Medulla oblongata (tissue), 1 donor: ENCODE measurements around the gene CEP164.

ENCODE experiments used
- DNase-seq: peaks from one replicate; pipeline ENCODE4 v3.0.0-alpha.2; 2015; ENCODE audit errors: extremely low spot score

The CEP164 gene

GRCh38 chr11:117419482-117420142 lies 92.0 kb downstream of the CEP164 start:
- DNase-seq: no peak

DNA sequence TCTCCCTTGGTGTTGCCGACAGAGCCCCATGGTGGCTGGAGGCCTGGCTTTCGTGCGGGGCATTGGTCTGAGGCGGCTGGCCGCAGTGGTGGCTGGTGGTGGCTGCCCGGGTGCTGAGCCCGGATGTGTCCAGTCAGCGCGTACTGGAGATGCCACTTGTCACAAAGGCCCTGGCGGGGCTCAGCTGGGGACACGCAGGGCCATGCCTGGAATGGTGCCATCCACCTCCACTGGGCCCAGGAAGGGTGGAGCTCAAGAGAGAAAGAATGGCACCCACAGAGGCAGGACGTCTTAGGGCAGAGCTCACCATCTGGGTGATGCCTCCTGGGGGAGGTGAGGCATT lies 92.5 kb downstream of the CEP164 start:
- no peak for DNase-seq

DNA sequence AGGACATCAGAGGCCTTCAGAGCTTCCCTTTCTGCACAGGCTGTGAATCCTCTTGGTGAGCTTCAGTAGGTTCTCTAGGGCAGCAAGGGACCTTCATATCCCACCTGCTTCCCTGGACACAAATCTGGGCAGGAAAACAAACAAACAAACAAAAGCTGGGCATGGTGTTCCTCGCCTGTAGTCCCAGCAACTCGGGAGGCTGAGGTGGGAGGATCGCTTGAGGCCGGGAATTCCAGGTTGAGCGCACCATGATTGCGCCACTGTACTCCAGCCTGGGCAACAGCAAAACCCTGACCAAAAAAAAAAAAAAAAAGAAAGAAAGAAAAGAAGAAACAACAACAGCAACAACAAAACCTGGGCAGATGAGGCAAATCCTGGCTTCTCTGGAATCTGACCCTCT lies 92.9 kb downstream of the CEP164 start:
- DNase-seq: no peak

DNA sequence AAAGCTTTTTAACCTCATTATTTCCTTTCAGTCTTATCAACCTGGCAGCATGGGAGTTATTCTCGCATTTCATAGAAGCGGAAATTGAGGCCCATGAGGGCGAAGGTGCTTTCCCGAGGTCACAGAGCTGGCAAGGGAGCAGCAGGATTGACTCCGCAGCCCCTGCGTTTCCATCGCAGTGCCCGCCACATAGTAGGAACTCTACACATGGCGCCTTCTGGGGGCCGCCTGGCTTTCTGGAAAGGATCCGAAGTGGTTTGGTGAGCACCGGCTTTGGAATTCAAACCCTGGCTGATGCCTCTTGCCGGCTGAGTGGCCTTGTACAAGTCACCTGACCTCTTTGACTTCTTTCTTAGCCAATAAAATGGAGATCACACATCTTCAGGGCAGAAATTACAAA lies 93.4 kb downstream of the CEP164 start:
- DNase-seq: no peak

GRCh38 chr11:117421476-117421875 lies 93.8 kb downstream of the CEP164 start:
- no peak for DNase-seq

GRCh38 chr11:117423046-117423575 lies 95.5 kb downstream of the CEP164 start:
- DNase-seq: no peak

- DNase-seq: no peak
Observed at GRCh38 chr11:117424781-117425180, 97.1 kb downstream of the CEP164 start.

DNA sequence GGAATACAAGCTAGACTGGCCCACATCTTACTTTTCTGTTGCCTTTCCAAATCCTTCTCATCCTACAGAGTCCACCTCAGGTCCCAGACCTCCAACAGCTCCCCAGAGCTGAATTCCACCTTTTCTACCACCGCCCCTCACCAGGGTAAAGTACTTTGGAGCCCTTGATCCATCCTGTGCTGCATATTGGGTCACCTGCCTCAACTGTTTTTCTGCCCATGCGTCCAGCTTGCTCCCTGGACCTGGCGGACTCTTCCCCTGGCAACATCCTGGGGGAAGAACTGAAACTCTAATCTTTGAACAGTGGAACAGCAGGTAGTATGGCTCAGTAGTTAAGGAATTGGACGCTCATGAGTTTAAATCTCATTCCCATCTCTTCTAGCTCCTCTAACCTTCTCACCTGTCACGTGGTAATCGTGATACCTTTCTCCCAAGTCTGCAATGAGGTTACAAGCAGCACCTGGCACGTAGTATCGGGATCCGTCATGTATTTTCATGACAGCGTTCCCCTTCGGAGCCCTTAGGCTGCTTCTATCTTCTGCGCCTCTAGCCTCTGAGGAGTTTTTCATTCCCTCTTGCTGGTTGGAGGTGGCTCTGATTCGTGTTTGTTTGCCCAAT lies 98.1 kb downstream of the CEP164 start:
- DNase-seq: no peak

- peak; percentile 75 for DNase-seq
Observed at GRCh38 chr11:117426297-117426685, 98.6 kb downstream of the CEP164 start.

- DNase-seq: no peak
Observed at GRCh38 chr11:117426941-117427340, 99.3 kb downstream of the CEP164 start.

GRCh38 chr11:117427356-117427874 lies 99.8 kb downstream of the CEP164 start:
- peak; percentile 26 for DNase-seq

DNA sequence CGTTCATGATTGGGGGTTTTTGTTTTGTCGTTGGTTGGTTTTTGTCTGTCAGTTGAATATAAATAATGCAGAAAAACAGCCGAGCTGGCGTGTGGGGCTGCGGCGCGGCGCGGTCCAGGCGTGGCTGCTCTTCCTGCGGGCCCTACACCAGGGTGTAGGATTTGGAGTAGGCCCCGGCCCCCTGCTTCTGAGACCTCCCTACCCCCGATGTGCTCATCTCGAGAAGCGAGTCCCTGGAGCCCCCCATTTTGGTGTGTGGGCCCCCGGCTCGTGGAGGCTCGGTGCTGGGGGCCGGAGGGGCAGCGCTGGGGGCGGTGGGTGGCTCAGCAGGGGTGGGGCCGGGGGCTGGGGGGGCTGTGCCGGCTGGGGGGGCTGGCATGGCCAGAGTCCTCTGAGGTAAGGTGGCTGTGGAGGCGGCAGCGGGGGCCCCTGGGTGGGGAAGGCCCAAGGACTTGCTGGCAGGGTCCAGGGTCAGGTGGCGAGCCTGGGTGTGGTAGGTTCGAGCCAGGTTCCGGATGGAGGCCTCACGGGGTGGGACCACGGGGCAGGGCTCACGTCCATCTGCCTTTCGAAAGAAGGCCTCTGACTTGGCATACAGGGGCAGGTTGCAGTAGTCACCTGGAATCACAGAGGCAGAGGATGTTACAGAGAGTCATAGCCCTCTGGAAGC lies 100.7 kb downstream of the CEP164 start:
- DNase-seq: no peak

DNA sequence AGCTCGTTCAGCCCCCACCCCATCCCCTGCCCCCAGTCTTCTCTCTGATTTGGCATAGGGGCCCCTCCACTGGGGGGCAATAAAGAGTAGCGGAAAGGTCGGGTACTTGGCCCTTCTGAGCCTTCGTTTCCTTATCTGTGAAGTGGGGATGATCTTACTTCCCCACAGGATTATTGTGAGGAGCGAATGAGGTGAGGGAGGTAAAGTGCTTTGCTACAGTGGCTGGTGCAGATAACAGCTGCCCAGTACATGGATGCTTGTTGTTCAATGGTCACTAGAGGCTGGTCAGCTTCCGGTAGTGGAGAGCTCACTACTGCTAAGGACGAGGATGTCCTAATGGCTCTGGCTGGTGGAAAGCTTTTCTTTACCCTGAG lies 101.2 kb downstream of the CEP164 start:
- DNase-seq: no peak

DNA sequence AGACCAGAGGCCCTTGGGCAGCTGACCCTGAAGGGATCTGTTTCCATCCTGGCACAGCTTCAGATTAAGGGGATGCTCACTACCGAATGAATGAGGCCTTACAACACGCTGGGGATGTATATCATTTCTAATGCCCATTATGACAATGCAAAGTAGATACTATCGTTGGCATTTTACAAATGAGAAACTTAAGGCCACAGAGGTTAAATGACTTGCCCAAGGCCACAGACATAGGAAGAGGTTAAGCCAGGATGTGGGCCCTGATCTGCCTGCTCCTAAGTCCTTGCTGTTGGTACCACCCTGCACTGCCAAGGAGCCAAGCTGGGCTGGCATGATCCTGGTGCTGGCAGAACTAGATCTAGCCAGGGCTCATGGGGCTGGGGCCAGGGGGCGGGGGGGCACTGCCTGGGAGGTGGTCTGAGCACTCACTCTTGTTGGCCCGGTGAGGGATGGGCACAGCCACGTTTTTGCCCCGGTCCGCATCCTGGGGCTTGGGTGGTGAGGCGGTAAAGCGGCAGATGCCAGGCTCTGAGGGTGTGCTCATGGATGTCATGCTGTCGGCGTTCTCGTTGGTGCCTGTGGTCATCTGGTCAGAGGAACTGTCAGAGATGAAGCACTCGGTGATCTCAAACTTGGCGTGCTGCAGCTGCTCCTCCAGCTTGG lies 102.8 kb downstream of the CEP164 start:
- DNase-seq: no peak

GRCh38 chr11:117431436-117431835 lies 103.8 kb downstream of the CEP164 start:
- DNase-seq: no peak

DNA sequence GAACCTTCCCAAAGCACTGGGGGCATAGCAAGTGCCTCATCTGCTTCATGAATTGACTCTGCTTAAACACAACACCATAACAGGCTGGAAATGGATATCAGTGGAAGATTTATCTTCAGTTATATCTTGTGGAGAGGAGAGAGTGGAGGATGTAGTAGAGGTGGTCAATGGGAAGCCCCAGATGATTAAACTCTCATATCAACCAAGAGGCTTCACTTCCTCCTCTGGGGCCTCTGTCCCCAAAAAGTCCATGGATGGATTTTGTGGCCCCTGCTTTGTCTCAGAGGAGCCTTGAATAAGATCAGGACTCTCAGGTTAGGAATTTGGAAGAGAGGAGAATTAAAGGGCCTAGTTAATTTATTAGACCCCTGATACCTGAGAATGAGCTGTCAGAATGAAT lies 106.1 kb downstream of the CEP164 start:
- DNase-seq: no peak

DNA sequence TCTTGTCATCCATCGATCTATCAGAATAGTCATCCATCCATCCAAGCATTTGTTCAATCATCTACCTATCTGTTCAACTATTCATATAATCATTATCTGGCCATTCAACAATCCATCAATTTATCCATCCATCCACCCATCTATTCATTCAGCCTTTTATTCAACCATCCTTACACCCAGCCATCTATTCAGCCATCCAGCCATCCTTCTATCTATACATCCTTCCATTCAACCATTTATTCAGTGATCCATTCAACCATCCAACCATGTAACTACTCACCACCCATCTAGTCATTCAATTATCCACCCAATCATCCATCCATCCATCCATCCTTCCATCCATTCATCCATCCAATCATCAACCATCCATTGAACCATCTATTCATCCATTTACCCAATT lies 106.8 kb downstream of the CEP164 start:
- no peak for DNase-seq

- DNase-seq: no peak
Observed at GRCh38 chr11:117435326-117435725, 107.7 kb downstream of the CEP164 start.

- DNase-seq: no peak
Observed at GRCh38 chr11:117437041-117437790, 109.6 kb downstream of the CEP164 start.

GRCh38 chr11:117437791-117438130 lies 110.1 kb downstream of the CEP164 start:
- DNase-seq: no peak

GRCh38 chr11:117438371-117439000 lies 110.8 kb downstream of the CEP164 start:
- DNase-seq: no peak
